HG03097 (cell line): ENCODE data around the gene SREK1.
"Not testable (repeated sequence)": the region's sequence is repeated elsewhere in the genome, so short reads cannot be mapped to it uniquely, and the experiment has no call there.

Experiments used
- ATAC-seq: cut with Tn5 transposase; IDR thresholded peaks from one replicate; pipeline ENCODE4 v1.9.1; 2021; ENCODE audit not compliant: unreplicated experiment, low FRiP score

The SREK1 gene

DNA sequence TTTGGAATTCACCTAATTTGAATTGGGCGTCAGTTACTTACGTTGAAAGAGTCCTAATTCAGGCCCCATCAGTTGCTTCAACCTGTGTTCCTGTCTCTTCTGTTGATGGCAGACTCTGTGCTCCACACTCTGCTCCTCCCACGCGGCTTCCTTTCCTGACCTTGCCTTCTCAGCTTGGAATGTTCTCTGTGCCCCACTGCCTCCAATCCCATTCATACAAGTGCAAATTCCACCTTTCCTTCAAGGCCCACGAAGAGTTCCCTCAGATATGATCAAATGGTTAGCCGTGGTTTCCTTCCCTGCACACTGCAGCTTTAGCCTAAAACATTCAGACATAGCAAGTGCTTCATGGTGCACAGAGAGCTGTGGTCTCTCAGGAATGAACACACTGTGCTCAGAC lies 65.7 kb downstream of the SREK1 start:
- no peak for ATAC-seq

DNA sequence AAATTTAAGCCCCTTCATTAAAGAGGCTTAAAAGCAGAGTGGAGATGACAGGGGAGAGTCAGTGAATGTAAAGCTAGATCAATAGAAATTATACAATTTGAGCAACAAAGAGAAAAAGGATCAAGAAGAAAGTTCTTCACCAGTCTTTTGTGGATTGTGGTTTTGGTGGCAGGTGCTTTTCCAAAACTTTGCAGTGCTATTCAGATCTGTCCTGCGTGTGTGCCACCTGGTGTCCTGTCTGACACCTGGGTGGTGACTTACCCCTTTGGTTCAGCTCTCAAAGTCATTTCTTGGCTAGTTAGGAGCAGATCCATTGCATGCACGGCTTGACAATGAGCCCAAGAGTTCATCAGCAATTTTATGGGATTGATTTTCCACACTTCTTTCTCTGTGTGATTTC lies 69.4 kb downstream of the SREK1 start:
- no peak for ATAC-seq

DNA sequence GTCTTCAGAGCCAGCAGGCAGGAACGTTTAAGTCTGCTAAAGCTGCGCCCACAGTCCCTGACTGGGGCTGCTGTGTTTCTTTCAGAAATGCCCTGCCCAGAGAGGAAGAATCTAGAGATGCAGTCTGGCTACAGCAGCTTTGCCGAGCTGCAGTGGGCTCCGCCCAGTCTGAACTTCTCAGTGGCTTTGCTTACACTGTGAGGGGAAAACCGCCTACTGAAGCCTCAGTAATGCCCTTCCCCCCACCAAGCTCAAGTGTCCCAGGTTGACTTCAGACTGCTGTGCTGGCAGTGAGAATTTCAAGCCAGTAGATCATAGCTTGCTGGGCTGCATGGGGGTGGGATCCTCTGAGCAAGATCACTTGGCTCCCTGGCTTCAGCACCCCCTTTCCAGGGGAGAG lies 78.4 kb downstream of the SREK1 start:
- no peak for ATAC-seq

DNA sequence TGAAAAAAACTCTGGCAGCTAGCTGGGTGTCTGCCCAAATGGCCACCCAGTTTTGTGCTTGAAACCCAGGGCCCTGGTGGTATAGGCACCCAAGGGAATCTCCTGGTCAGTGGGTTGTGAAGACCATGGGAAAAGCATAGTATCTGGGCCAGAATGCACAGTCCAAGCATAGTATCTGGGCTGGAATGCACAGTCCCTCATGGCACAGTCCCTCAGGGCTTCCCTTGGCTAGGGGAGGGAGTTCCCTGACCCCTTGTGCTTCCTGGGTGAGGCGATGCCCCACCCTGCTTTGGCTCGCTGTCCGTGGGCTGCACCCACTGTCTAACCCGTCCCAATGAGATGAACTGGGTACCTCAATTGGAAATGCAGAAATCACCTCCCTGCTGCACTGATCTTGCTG lies 78.8 kb downstream of the SREK1 start:
- ATAC-seq, result not testable (repeated sequence)

DNA sequence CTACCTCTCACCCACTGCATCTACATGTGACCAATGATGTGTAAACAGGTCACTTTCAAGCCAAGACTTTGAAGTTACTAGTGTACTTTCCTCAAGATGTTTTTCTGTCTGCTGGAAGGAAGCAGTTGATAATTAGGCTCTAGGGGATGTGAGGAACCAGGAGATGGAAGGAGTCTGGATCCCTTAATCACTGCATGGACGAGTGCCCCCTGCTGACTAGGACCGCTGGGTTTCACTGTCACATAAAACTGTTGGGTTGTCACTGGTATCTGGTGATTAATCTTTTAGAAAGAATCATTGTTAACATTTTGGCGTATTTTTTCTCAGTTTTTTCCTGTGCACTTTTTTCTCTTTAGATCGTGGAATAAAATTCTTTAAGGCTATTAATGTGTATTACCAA lies 79.5 kb downstream of the SREK1 start:
- no peak for ATAC-seq

DNA sequence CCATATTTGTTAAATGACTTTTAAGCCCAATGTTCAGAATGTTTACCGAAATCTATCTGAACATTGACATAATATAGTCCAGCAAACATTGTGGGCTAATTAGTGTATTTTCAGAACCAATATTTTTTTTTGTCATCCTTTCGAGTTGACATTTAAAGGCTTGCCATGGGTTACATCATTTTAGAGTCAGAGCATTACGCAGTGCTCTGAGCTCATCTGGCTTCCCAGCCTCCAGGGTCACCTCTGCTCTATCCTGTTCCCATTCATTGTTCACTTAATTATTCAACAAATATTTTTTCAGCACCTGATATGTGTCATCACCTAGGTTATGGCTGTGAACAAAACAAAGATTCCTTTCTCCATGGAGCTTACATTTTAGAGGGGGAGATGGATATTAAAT lies 80.2 kb downstream of the SREK1 start:
- ATAC-seq, result no peak

DNA sequence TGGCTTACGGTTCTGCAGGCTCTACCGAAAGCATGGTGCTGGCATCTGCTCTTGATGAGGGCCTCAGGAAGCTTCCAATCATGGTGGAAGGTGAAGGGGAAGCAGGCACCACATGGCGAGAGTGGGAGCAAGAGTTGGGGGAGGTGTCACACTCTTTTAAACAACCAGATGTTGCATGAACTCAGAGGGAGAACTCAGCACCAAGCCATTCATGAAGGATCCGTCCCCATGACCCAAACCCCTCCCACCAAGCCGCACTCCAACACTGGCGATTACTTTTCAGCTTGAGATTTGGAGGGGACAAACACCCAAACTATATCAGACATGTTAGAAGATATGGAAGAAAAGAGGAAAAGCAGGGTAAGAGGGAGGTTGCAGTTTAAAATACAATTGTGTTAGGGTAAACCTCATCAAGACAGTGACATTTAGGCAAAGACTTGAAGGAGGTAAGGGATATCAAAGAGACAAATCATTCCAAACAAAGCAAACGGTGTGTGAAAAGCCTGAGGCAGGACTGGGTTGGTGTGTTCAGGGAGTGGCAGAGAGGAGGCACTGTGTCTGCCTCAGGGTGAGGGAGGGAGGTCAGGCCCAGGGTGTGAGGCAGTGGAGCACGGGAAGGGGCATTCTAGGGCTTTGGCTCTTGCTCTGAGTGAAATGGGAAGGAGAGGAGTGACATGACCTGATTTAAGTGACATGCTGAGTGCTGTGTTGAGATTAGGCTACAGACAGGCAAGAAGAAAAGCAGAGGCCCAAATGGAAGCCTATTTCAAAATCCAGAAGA lies 80.9 kb downstream of the SREK1 start:
- no peak for ATAC-seq

DNA sequence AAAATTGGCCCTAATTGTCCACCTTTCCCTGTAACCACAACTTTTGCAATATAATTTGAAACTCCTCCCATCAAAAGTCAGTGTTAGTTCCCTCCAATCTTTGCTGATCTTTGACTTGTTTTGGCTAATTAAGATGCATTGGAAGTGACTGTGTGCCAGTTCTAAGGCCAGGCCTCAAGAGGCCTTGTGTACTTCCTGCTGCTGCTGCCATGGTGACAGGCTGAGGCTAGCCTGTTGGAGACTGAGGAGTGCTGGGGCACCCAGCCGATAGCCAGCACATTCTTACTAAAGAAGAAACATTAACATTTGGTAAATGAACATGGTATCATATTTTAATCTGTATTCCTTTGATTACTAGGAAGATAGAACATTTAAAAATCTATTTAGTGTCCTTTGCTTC lies 86.5 kb downstream of the SREK1 start:
- ATAC-seq, result no peak

DNA sequence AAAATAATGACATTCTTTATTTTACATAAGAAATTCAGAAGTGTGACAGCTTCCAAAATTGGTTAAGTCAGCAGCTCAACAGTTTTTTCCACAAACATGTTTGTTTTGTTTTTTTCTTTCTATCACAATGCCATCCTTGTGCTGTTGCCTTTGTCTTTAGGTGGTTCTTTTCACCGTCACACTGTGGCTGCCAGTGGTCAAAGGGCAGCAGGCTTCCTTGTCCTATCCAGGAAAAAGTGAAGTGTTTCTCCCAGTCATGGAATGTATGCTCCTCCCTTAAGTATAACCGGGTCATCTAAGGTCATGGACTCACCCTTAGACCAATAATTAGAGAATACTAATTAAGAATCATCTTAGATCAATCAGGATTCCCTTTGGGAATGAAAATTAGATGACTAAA lies 87.4 kb downstream of the SREK1 start:
- no peak for ATAC-seq

DNA sequence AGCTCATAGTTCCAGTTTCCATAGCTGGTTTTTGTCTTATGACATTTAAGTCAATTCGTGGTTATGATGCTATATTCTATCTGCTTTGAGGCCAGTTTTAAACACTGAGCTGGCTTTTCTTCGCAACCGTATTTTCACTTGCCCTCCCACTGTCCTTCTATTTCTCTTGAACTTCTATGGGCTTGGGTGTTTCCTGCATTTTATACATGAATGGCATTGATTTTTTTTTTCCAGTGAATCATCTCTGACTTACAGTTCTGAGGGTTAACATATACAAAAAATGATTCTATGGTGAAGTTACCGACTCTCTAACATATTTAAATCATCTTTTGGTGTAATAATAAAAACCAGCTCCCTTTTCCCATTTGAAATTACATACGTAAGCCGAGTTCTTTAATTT lies 88.2 kb downstream of the SREK1 start:
- no peak for ATAC-seq

DNA sequence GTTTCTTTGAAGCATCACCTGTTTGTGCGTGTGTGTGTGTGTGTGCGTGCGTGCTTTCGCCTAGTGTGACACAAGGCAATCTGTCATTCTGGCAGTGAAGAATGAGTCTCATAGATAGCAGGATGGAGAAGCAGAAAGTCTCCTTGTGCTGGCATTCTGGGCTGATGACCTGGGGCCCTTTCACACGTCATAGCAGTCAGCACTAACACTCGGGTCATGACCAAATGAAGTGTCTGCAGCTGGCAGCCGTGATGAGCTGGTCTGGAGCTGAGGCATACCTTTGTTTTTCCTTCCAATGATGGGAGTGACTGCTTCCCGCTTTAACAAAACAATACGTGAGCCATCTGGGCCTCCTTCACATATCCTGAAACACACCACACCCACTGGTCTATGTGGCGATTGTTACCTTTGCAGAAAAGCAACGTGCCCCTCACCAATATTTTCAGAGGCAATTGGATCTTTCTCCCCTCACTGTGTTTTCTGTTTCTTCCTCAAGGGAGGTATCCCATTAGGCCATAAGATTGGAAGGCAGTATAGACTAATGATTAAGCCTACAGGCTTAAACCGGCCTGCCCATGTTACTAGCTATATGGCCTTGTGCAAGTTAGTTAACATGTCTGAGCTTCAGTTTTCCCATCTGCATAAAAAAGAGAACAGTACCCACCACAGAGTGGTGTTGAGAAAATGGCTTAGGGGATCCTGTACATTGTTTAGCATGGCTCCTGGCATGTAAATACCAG lies 88.8 kb downstream of the SREK1 start:
- ATAC-seq, result no peak
